ENCODE results near the gene CCDC50.

CCDC50 gene

DNA sequence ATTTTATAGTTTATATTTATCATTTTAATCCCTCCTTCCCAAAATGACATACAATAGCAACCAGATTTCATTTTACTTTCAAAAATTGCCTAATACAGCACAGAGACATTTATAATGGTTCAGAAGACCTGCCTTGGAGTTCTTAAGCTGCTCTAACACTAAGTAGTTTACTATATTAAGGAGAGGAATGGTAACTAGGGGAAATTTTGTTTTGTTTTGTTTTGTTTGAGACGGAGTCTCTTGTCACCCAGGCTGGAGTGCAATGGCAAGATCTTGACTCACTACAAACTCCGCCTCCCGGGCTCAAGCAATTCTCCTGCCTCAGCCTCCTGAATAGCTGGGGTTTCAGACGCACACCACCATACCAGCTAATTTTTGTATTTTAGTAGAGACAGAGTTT is 22.8 kb upstream of the CCDC50 start:
- Histone ChIP-seq H4K20me1 (ENCODE audit: insufficient read depth, low read length, poor library complexity, severe bottlenecking) (no peaks in the 10 kb centered on the region), H2AFZ (ENCODE audit: low read length) (no peak overlapping the region), H3K4me2 (ENCODE audit: low read depth, low read length, poor library complexity, severe bottlenecking) (no peak overlapping the region), H3K9me3 (ENCODE audit: insufficient read depth, low read depth, low read length) (no peaks in the 10 kb centered on the region), H3K4me1 (ENCODE audit: insufficient read depth, low read length, poor library complexity, severe bottlenecking) (no peaks in the 10 kb centered on the region), H3K9me2 (replicated peaks; ENCODE audit: low read depth, low read length) (no peaks in the 10 kb centered on the region), H3K27me3 (ENCODE audit: insufficient read depth, low read length, poor library complexity, severe bottlenecking) (no peaks in the 10 kb centered on the region), H3F3A (ENCODE audit: low read depth) (no peaks in the 10 kb centered on the region), H3K9ac (ENCODE audit: low read depth, low read length, poor library complexity, severe bottlenecking) (no peak overlapping the region), H3K79me2 (ENCODE audit: insufficient read depth, low read length) (no peaks in the 10 kb centered on the region), H3K36me3 (ENCODE audit: insufficient read depth, low read length) (no peaks in the 10 kb centered on the region), H3K4me3 (ENCODE audit: low read length, poor library complexity, severe bottlenecking) (no peak overlapping the region)
- TF ChIP-seq EZH2phosphoT487 (IDR thresholded peaks at IDR 0.05; ENCODE audit: borderline replicate concordance), result no peak
- TF ChIP-seq, protein P1, sequence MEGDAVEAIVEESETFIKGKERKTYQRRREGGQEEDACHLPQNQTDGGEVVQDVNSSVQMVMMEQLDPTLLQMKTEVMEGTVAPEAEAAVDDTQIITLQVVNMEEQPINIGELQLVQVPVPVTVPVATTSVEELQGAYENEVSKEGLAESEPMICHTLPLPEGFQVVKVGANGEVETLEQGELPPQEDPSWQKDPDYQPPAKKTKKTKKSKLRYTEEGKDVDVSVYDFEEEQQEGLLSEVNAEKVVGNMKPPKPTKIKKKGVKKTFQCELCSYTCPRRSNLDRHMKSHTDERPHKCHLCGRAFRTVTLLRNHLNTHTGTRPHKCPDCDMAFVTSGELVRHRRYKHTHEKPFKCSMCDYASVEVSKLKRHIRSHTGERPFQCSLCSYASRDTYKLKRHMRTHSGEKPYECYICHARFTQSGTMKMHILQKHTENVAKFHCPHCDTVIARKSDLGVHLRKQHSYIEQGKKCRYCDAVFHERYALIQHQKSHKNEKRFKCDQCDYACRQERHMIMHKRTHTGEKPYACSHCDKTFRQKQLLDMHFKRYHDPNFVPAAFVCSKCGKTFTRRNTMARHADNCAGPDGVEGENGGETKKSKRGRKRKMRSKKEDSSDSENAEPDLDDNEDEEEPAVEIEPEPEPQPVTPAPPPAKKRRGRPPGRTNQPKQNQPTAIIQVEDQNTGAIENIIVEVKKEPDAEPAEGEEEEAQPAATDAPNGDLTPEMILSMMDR (conservative IDR thresholded peaks at IDR 0.05; ENCODE audit: low read length), result no peak

DNA sequence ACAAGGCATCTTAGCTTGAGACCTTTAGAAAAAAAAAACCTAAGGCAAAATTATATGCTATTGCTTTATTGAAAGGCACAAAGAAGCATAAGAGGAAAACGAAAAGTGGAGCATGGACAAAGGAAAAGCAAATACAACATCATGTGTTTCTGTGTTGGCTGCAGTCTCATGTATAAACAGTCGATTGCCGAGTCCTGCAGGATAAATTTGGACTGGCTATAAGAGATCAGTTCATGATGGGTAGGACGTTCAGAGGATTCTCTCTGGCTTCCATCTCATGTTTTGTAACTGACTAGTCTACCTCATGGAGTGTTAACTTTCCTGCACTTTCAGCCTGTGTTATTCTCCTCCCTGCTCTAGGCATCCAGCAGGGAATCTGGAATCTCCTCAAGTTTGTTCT is 21.9 kb upstream of the CCDC50 start:
- Histone ChIP-seq H3K9me3 (ENCODE audit: insufficient read depth, low read depth, low read length) (no peaks in the 10 kb centered on the region), H3F3A (ENCODE audit: low read depth) (no peaks in the 10 kb centered on the region), H2AFZ (ENCODE audit: low read length) (no peak overlapping the region), H3K4me3 (ENCODE audit: low read length, poor library complexity, severe bottlenecking) (no peak overlapping the region), H3K9ac (ENCODE audit: low read depth, low read length, poor library complexity, severe bottlenecking) (no peak overlapping the region), H3K36me3 (ENCODE audit: insufficient read depth, low read length) (no peaks in the 10 kb centered on the region), H3K9me2 (replicated peaks; ENCODE audit: low read depth, low read length) (no peaks in the 10 kb centered on the region), H3K79me2 (ENCODE audit: insufficient read depth, low read length) (no peaks in the 10 kb centered on the region), H3K4me1 (ENCODE audit: insufficient read depth, low read length, poor library complexity, severe bottlenecking) (no peaks in the 10 kb centered on the region), H4K20me1 (ENCODE audit: insufficient read depth, low read length, poor library complexity, severe bottlenecking) (no peaks in the 10 kb centered on the region), H3K27me3 (ENCODE audit: insufficient read depth, low read length, poor library complexity, severe bottlenecking) (no peaks in the 10 kb centered on the region), H3K4me2 (ENCODE audit: low read depth, low read length, poor library complexity, severe bottlenecking) (no peak overlapping the region)
- no peak for TF ChIP-seq EZH2phosphoT487 (IDR thresholded peaks at IDR 0.05; ENCODE audit: borderline replicate concordance)
- TF ChIP-seq, protein P1 (conservative IDR thresholded peaks at IDR 0.05; ENCODE audit: low read length), result no peak

DNA sequence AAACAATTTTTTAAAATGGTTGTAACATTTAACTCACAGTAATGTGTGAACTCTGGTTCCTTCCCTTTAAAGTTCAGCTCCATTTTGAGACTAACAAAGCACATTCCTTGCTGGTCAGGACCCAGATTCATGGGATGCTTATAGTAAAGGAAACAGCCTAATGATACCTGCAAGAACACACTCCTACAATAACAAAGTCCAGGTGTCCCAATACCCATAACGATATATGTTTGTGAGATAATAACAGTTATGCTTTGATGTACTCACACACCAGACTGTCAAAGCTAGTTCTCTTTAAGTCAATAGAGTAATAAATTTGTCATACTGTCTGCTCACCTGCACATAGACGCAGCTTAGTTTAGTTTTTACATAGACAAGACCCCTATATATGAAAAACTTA is 15.9 kb upstream of the CCDC50 start:
- no peaks in the 10 kb centered on the region for H3K36me3 ChIP-seq (ENCODE audit: insufficient read depth, low read length)
- H3K4me2 ChIP-seq (ENCODE audit: low read depth, low read length, poor library complexity, severe bottlenecking), result no peak overlapping the region
- no peaks in the 10 kb centered on the region for H3K27me3 ChIP-seq (ENCODE audit: insufficient read depth, low read length, poor library complexity, severe bottlenecking)
- no peak overlapping the region for H2AFZ ChIP-seq (ENCODE audit: low read length)
- no peaks in the 10 kb centered on the region for H3K4me1 ChIP-seq (ENCODE audit: insufficient read depth, low read length, poor library complexity, severe bottlenecking)
- no peaks in the 10 kb centered on the region for H3K9me3 ChIP-seq (ENCODE audit: insufficient read depth, low read depth, low read length)
- no peaks in the 10 kb centered on the region for H3F3A ChIP-seq (ENCODE audit: low read depth)
- TF ChIP-seq, protein P1 (conservative IDR thresholded peaks at IDR 0.05; ENCODE audit: low read length), result no peak
- TF ChIP-seq EZH2phosphoT487 (IDR thresholded peaks at IDR 0.05; ENCODE audit: borderline replicate concordance), result no peak
- no peak overlapping the region for H3K9ac ChIP-seq (ENCODE audit: low read depth, low read length, poor library complexity, severe bottlenecking)
- no peaks in the 10 kb centered on the region for H3K9me2 ChIP-seq (replicated peaks; ENCODE audit: low read depth, low read length)
- H3K79me2 ChIP-seq (ENCODE audit: insufficient read depth, low read length), result no peaks in the 10 kb centered on the region
- H4K20me1 ChIP-seq (ENCODE audit: insufficient read depth, low read length, poor library complexity, severe bottlenecking), result no peaks in the 10 kb centered on the region
- no peak overlapping the region for H3K4me3 ChIP-seq (ENCODE audit: low read length, poor library complexity, severe bottlenecking)

Measured in Loucy (cell line).